HG02981 (cell line): ENCODE results near the gene MAPKAPK2.

ENCODE experiments used
- ATAC-seq: cut with Tn5 transposase; IDR thresholded peaks from one replicate; pipeline ENCODE4 v1.9.1; 2021; ENCODE audit warnings: mild to moderate bottlenecking, moderate library complexity; ENCODE audit not compliant: unreplicated experiment

MAPKAPK2 gene

GRCh38 chr1:206717674-206717989 is 32.9 kb downstream of the MAPKAPK2 start:
- ATAC-seq = no peak

- ATAC-seq = no peak
Measured at GRCh38 chr1:206719169-206719839, 34.6 kb downstream of the MAPKAPK2 start.

- ATAC-seq = no peak
Measured at GRCh38 chr1:206721454-206721853, 36.7 kb downstream of the MAPKAPK2 start.

- ATAC-seq = no peak
Measured at GRCh38 chr1:206722751-206723461, 38.2 kb downstream of the MAPKAPK2 start.

GRCh38 chr1:206723462-206723804 is 38.7 kb downstream of the MAPKAPK2 start:
- no peak for ATAC-seq

GRCh38 chr1:206723805-206724472 is 39.2 kb downstream of the MAPKAPK2 start:
- ATAC-seq = no peak

DNA sequence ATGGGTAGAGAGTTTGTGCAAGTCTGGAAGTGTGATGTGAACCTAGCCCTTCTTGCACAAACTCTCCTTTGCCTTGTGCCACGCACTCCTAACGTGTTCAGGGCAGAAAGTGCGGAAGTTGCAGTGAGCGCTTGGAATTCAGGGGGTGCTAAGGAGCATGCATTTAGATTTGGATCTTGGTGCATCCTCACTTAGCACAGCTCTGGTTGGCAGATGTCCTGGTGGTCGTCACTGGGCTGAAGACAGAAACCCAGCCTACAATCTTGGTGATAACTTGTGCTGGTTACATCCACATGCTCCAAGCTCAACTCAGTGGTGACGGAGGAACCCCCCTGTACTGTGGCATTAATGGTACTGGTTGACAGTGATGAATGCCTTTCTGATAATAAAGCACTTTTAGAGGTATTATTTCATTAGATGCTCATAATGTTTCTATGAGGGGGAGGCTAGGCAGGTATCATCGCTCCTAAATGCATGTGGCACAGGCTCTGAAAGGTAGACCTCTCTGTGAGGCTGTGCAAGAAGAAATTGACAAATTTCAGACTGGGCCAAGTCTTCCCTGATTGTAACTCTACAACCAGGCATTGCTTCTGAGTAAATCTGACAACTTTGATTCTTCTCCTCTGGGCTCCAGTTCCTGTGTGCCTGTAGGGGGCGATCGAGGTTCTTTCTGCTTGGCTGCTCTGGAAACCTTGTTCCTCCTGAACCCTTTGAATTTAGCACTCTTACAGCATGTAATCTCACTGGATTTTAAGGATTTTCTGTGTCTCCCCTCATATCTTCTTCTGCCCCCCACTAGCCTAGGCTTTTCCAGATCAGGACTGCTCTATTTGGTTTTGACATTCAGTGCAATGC is 40.6 kb downstream of the MAPKAPK2 start:
- ATAC-seq = no peak

DNA sequence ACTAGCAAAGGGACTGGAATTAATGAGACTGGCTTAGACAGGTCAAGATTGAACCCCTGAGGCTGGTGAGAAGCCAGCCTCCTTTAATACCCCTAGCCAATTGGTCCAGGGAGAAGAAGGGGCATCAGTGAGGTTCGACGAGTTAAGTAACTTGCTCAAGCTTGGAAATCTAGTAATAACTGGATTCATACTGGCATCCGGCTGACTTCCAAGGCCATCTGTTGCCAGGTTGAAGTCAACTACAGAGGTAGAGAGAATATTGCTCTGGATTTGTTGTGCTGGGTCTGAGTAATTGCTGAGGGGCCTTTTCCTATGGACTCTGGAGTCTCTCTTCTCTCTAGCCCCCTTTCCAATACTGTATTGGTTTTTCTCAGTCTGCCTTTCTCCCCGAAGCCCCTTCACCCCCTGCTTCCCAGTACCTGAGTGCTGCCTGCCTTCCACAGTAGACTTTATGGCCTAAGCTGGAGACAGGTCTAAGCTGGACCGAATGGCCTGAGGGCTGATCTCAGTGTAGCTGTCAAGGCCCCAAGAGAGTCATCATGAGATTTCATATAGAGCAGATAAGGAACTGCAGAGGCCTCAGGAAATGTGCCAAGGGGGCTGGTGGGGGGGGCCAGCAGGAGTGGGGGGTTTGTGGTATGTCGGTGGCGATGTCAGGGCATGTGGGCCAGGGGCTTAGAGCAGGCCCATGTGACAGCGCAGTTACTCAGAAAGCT is 43.4 kb downstream of the MAPKAPK2 start:
- ATAC-seq = no peak

DNA sequence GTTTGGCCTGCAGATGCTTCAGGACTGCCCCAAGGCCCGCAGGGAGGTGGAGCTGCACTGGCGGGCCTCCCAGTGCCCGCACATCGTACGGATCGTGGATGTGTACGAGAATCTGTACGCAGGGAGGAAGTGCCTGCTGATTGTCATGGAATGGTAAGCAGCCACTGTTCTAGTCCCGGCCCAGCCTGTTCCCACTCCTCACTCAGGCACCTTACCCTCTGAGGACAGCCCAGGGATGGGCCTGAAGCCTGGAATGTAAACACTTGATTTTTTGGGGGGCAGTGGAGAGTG is 43.9 kb downstream of the MAPKAPK2 start:
- no peak for ATAC-seq

DNA sequence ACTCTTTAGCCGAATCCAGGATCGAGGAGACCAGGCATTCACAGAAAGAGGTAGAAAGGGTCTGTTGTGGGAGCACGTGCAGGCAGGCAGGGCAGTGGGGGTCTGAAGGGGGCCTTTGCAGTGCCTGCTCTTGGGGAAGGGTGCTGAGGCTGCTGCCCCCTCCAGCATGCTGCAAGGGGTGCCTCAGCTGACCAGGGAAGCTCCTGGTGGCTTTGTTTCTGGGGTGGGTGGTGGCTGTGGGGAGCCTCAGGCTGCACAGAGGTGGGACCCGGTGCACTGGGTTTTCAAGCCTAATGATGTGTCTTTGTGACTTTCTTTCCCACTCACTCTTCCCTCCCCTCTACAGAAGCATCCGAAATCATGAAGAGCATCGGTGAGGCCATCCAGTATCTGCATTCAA is 44.3 kb downstream of the MAPKAPK2 start:
- no peak for ATAC-seq

- ATAC-seq = no peak
Measured at GRCh38 chr1:206729507-206729906, 44.8 kb downstream of the MAPKAPK2 start.

- no peak for ATAC-seq
Measured at GRCh38 chr1:206732508-206732907, 47.8 kb downstream of the MAPKAPK2 start.

- ATAC-seq = no peak
Measured at GRCh38 chr1:206732992-206733391, 48.3 kb downstream of the MAPKAPK2 start.

- ATAC-seq = no peak
Measured at GRCh38 chr1:206734499-206735142, 49.9 kb downstream of the MAPKAPK2 start.

DNA sequence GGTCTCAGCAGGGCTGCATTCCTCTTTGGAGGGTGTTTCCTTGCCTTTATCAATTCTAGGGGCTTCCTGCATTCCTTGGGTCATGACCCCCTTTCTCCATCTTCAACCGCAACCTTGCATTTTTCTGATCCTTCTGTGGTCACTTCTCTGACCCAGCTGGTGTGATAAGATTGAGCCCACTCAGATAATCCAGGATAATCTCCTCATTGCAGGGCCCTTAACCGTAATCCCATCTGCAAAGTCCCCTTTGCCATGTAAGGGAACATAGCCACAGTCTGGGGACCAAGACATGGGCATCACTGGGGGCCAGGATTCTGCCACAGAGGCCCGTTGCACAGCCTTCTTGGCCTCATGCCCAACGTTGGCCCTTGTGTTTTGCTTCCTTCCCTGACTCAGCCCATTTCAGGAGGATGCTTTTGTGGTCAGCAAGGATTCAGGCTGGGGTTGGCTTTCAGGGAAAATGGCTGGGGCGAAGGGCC is 50.9 kb downstream of the MAPKAPK2 start:
- ATAC-seq = no peak

- no peak for ATAC-seq
Measured at GRCh38 chr1:206736878-206737728, 52.4 kb downstream of the MAPKAPK2 start.

- no peak for ATAC-seq
Measured at GRCh38 chr1:206737729-206738201, 53.1 kb downstream of the MAPKAPK2 start.

DNA sequence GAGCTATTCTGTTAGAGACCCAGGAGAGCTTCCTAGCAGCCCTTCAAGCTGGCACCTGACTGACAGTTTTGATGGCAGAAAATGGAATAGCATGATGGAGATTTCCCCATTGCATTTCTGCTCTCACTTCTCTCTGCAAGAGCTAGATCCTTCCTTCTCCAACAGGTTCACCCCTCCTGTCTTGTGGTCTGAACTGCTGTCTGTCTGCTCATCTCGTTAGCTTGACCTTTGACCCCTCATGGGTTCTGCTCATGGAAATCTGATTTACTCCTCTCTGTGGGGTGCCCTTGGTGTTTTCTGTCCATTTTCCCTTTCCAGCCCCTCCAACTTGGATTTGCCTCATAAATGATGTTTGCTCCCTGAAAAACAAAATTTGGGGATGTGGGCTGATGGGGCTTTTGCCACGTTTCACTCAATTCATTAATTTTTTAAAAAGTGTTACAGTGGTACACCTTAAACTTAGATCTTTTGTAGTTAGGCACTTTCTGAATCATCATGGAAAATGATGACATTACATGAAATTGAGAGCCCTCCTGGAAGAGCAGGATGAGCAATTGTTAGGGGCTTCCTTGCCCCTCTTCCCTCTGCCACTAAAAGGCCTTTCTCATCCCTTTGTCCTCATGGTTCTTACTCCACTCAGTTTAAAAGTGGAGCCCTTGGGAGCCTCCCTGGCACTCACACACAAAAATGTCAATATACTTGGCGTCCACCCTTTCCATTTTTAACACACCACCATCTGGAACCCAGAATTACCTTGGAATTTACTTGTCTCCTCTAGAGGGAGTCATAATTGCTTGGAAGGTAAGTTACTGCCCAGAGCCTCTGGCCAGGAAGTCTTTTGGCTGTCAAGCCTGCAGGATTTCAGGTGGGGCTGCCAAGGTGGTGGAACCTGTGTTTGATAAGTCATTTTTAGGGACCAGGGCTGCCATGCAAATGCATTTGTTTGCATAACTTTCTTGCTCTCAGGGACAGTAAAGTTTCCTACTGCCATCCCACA is 54.0 kb downstream of the MAPKAPK2 start:
- ATAC-seq = no peak
